Smooth muscle cell (in vitro differentiated cells): ENCODE data around the gene GPRIN1. TPM values are rescaled to one million over a fixed set of nuclear protein-coding genes. Genes with fewer than 3 reads are reported as not detected.

ENCODE experiments used
- DNase-seq: peaks from one replicate; lab custom pipeline; 2025; ENCODE audit not compliant: unreplicated experiment; lab: John Stamatoyannopoulos, UW
- H2AFZ ChIP-seq: fragments of 200-600 bp; sonication (generic); 2 replicates; pipeline ENCODE4 v1.6.0; 2016; ENCODE audit warnings: antibody characterized with exemption, low read depth, mild to moderate bottlenecking
- H3F3A ChIP-seq: fragments of 200-600 bp; sonication (generic); 2 replicates; pipeline ENCODE4 v1.6.0; 2017; ENCODE audit warnings: antibody characterized with exemption, low read depth
- H3K27ac ChIP-seq: fragments of 200-600 bp; sonication (generic); 2 replicates; pipeline ENCODE4 v1.5.1; 2016; ENCODE audit warnings: low read depth, mild to moderate bottlenecking
- H3K27me3 ChIP-seq: fragments of 200-600 bp; sonication (generic); 2 replicates; pipeline ENCODE4 v1.6.1; 2016; ENCODE audit warnings: low read depth, mild to moderate bottlenecking
- H3K36me3 ChIP-seq: fragments of 200-600 bp; sonication (generic); 2 replicates; pipeline ENCODE4 v1.5.1; 2016; ENCODE audit warnings: low read depth
- H3K4me1 ChIP-seq: fragments of 200-600 bp; sonication (generic); 2 replicates; pipeline ENCODE4 v1.5.1; 2016; ENCODE audit warnings: low read depth
- H3K4me2 ChIP-seq: fragments of 200-600 bp; sonication (generic); 2 replicates; pipeline ENCODE4 v1.6.0; 2016; ENCODE audit warnings: mild to moderate bottlenecking
- H3K4me3 ChIP-seq: fragments of 200-600 bp; sonication (generic); 2 replicates; pipeline ENCODE4 v1.5.1; 2016; ENCODE audit warnings: mild to moderate bottlenecking
- H3K79me2 ChIP-seq: fragments of 200-600 bp; sonication (generic); 2 replicates; pipeline ENCODE4 v1.6.0; 2016; ENCODE audit warnings: low read depth, mild to moderate bottlenecking
- H3K9ac ChIP-seq: fragments of 200-600 bp; sonication (generic); 2 replicates; pipeline ENCODE4 v1.6.0; 2016; ENCODE audit warnings: low read depth
- H3K9me3 ChIP-seq: fragments of 200-600 bp; sonication (generic); replicated peaks from 2 replicates; pipeline ENCODE4 v1.5.1; 2016; ENCODE audit warnings: low read depth
- H4K20me1 ChIP-seq: fragments of 200-600 bp; sonication (generic); 2 replicates; pipeline ENCODE4 v1.6.0; 2016; ENCODE audit warnings: low read depth
- WGBS: methylation state at CpG from one replicate; pipeline ENCODE4 v1.1.7; 2016; ENCODE audit warnings: low lambda C conversion rate; 5-methylcytosine and 5-hydroxymethylcytosine counted together
- polyA plus RNA-seq: library from polyadenylated mRNA; unstranded; fragments of >200 nt; fragmentation: Nextera tagmentation; extraction: Ambion mirVana; gene quantifications from 2 replicates; pipeline ENCODE4 v1.2.1, GENCODE V29; 2016
- total RNA-seq: library from RNA; depleted of rRNA; stranded (reverse); fragments of >200 nt; gene quantifications from 2 replicates; pipeline ENCODE4 v1.2.3, GENCODE V29; 2014
- TF ChIP-seq, protein P1 (sequence below): fragments of 200-600 bp; sonication (generic); IDR thresholded peaks from 2 replicates; pipeline ENCODE4 v1.5.1; 2017; ENCODE audit warnings: borderline replicate concordance, mild to moderate bottlenecking, antibody characterized with exemption; ENCODE audit not compliant: insufficient read depth, poor library complexity, severe bottlenecking

GPRIN1 gene
- total and polyA plus RNA-seq, 2 experiments from 2014 or later: 2.1 to 3.6 TPM

DNA sequence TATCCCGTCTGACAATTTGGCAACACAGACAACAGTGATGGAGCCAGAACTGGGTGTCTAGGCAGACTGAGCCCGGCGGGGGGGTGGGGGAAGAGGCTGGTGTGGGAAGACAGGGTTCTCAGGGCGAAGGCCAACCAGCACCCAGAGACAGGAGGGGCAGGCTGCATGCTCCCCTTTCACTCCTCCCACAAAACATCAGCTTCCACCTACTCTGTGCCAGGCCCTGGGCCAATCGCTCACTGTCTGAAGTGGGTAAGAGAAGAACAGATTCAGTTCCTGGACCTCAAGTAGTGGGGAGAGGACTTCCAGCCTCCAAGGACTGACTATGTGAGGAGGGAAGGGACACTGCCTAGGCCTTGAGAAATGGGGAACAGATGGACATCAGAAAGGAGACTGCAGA lies 17.6 kb upstream of the GPRIN1 start:
- Histone ChIP-seq H4K20me1 (no peaks in the 10 kb centered on the region), H3K4me2 (no peak overlapping the region), H3K9ac (no peak overlapping the region), H3K27me3 (peaks cover 88% of the 10 kb centered on the region), H3F3A (no peaks in the 10 kb centered on the region), H3K9me3 (no peaks in the 10 kb centered on the region), H3K36me3 (no peaks in the 10 kb centered on the region), H2AFZ (no peak overlapping the region), H3K4me3 (no peak overlapping the region), H3K79me2 (no peaks in the 10 kb centered on the region), H3K27ac (no peak overlapping the region), H3K4me1 (peaks cover 11% of the 10 kb centered on the region)
- TF ChIP-seq, protein P1, sequence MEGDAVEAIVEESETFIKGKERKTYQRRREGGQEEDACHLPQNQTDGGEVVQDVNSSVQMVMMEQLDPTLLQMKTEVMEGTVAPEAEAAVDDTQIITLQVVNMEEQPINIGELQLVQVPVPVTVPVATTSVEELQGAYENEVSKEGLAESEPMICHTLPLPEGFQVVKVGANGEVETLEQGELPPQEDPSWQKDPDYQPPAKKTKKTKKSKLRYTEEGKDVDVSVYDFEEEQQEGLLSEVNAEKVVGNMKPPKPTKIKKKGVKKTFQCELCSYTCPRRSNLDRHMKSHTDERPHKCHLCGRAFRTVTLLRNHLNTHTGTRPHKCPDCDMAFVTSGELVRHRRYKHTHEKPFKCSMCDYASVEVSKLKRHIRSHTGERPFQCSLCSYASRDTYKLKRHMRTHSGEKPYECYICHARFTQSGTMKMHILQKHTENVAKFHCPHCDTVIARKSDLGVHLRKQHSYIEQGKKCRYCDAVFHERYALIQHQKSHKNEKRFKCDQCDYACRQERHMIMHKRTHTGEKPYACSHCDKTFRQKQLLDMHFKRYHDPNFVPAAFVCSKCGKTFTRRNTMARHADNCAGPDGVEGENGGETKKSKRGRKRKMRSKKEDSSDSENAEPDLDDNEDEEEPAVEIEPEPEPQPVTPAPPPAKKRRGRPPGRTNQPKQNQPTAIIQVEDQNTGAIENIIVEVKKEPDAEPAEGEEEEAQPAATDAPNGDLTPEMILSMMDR: no peak
- 75% methylated on average over 5 of the region's 5 CpGs for WGBS
- no peak for DNase-seq

DNA sequence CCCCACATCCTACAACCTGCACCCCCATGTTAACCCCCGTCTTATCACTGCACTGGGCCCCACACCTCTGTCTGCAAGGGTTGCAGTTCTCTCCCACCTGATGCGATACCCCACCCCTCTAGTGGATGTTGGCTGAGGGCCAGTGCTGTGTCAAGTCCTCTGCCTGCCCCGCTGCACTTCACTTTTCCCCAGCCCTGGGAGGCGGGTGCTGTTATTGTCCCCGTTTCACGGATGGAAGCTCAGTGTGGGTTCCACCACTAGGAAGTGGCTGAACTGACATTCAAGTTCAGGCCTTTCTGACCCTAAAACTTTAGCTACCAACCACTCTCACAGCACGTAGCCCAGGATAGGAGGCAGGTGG lies 16.9 kb upstream of the GPRIN1 start:
- Histone ChIP-seq H3K27me3 (peaks cover 83% of the 10 kb centered on the region), H3K9ac (no peak overlapping the region), H4K20me1 (no peaks in the 10 kb centered on the region), H3K4me1 (peaks cover 11% of the 10 kb centered on the region), H2AFZ (no peak overlapping the region), H3F3A (no peaks in the 10 kb centered on the region), H3K9me3 (no peaks in the 10 kb centered on the region), H3K79me2 (no peaks in the 10 kb centered on the region), H3K27ac (no peak overlapping the region), H3K36me3 (no peaks in the 10 kb centered on the region), H3K4me2 (no peak overlapping the region), H3K4me3 (no peak overlapping the region)
- no peak for DNase-seq
- 77% methylated on average over 7 of the region's 7 CpGs for WGBS
- TF ChIP-seq, protein P1: no peak

DNA sequence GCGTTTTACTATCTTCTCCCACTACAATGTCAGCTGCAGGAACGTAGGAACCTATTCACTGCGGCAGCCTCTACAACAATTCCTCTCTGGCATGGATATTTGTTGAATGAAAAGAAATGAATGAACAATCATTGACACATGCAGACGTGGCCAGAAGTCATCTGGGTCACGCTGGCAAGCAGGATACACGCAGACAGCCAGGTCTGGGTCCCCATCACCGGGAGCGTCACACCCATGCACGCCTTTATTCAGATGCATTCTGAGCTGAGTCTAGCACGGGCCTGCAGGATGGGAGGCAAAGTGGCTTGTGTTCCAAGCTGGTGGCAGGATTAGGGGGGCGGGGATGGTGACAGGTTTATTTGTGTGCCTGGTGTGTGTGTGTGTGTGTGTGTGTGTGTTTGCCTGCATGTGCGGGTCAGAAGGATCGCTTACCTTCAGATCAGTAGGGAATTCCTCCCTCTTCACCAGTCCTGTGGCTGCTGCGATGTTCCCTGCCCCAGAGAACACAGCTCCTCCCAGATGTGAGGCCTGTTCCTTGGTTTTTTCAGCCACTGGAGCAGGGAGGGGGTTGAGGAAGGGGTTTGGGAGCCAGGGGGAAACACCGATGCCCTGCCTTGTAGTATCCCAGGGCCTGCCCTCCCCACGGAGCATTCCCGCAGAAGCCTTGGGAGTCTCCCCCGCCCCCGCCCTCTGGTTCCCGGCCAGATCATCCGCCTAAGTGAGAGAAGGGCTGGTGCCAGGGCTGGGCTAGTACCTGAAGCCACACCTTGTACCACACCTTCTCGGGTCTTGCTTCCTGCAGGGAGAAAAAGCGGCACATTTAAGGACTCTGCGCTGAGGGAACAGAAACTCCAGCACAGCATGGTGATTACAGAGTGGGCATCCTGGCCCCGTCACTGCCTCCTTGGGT lies 16.3 kb upstream of the GPRIN1 start:
- Histone ChIP-seq H4K20me1 (no peaks in the 10 kb centered on the region), H3K9ac (no peak overlapping the region), H3K79me2 (no peaks in the 10 kb centered on the region), H3K4me1 (peaks cover 11% of the 10 kb centered on the region), H3K4me2 (no peak overlapping the region), H3K9me3 (no peaks in the 10 kb centered on the region), H3K4me3 (no peak overlapping the region), H3K27me3 (peaks cover 82% of the 10 kb centered on the region), H2AFZ (no peak overlapping the region), H3F3A (no peaks in the 10 kb centered on the region), H3K27ac (no peak overlapping the region), H3K36me3 (no peaks in the 10 kb centered on the region)
- TF ChIP-seq, protein P1: no peak
- WGBS: 83% methylated on average over 21 of the region's 25 CpGs
- DNase-seq: no peak

DNA sequence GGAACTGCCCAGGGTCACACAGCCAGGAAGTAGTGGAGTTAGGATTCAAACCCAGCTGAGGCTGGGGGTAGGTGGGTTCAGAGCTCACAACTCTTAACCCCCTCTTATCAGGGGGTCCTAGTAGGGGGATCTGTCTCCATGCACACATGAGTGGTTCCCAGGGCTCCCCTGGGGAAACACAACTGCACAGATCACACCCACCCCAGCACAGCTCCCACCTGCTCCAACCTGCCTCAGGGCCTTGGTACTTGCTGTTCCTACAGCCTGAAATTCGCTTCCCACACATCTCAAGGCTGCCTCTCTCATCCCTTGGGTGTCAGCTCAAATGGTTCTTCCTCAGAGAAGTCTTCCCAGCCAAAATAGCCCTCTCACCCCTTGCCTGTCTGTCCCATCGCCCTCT lies 15.6 kb upstream of the GPRIN1 start:
- Histone ChIP-seq H3K9ac (no peak overlapping the region), H3K36me3 (no peaks in the 10 kb centered on the region), H3K79me2 (no peaks in the 10 kb centered on the region), H3K4me1 (peaks cover 8% of the 10 kb centered on the region), H3K9me3 (no peaks in the 10 kb centered on the region), H3K27me3 (peaks cover 82% of the 10 kb centered on the region), H3K4me3 (no peak overlapping the region), H2AFZ (no peak overlapping the region), H3F3A (no peaks in the 10 kb centered on the region), H4K20me1 (no peaks in the 10 kb centered on the region), H3K4me2 (no peak overlapping the region), H3K27ac (no peak overlapping the region)
- TF ChIP-seq, protein P1: no peak
- WGBS: 84% methylated on average over 2 of the region's 2 CpGs
- DNase-seq: no peak
